Liver (tissue), 9 donors: ENCODE data around the gene OMA1. TPM values are rescaled to one million over a fixed set of nuclear protein-coding genes. Genes with fewer than 3 reads are reported as not detected.

Experiments
- DNase-seq: peaks from one replicate; pipeline ENCODE4 v3.0.0-alpha.2; 2017; ENCODE audit warnings: low spot score
- H3K27ac ChIP-seq, 2 donors: one replicate each; pipeline ENCODE4 v1.7.0; 2013; ENCODE audit warnings: inconsistent platforms in 2 of 2, low read length in 2 of 2, control low read depth in 1 of 2, low read depth in 1 of 2, mild to moderate bottlenecking in 1 of 2
- H3K27me3 ChIP-seq, 4 donors: one replicate each; pipeline versions ENCODE4 v1.6.1 to v1.7.0; 2013; ENCODE audit warnings: low read length in 3 of 4, inconsistent platforms in 1 of 4, mild to moderate bottlenecking in 1 of 4, moderate library complexity in 1 of 4; ENCODE audit not compliant: control insufficient read depth in 4 of 4, insufficient read depth in 4 of 4
- H3K36me3 ChIP-seq, 4 donors: one replicate each; pipeline versions ENCODE4 v1.6.1 to v1.7.0; 2013; ENCODE audit warnings: low read length in 3 of 4, mild to moderate bottlenecking in 3 of 4, low read depth in 1 of 4, moderate library complexity in 1 of 4; ENCODE audit not compliant: control insufficient read depth in 4 of 4, insufficient read depth in 3 of 4
- H3K4me1 ChIP-seq, 4 donors: one replicate each; pipeline versions ENCODE4 v1.6.1 to v1.7.0; 2013; ENCODE audit warnings: low read length in 3 of 4, mild to moderate bottlenecking in 3 of 4, moderate library complexity in 1 of 4; ENCODE audit not compliant: control insufficient read depth in 4 of 4, insufficient read depth in 4 of 4
- H3K4me3 ChIP-seq, 3 donors: one replicate each; pipeline versions ENCODE4 v1.6.1 to v1.7.0; 2013; ENCODE audit warnings: low read length in 3 of 3, control low read depth in 1 of 3, low read depth in 1 of 3, mild to moderate bottlenecking in 1 of 3
- H3K9ac ChIP-seq, 2 donors: one replicate each; pipeline ENCODE4 v1.7.0; 2013; ENCODE audit warnings: low read length in 2 of 2, mild to moderate bottlenecking in 2 of 2, moderate library complexity in 2 of 2, control low read depth in 1 of 2, low read depth in 1 of 2
- H3K9me3 ChIP-seq, 4 donors: one replicate each; pipeline versions ENCODE4 v1.6.1 to v1.7.0; 2013; ENCODE audit warnings: low read length in 3 of 4; ENCODE audit not compliant: control insufficient read depth in 4 of 4
- ATF3 ChIP-seq: IDR thresholded peaks from 2 replicates; pipeline ENCODE4 v1.6.1; 2016; ENCODE audit warnings: antibody characterized with exemption
- CTCF ChIP-seq: fragments of 150-350 bp; IDR thresholded peaks from 2 replicates; pipeline ENCODE4 v1.5.1; 2017; ENCODE audit warnings: improper control_type of control experiment, low read depth, low read length; ENCODE audit not compliant: missing input control
- EGR1 ChIP-seq, 2 donors: IDR thresholded peaks; 2 replicates each; pipeline ENCODE4 v1.6.1; 2016 to 2018; ENCODE audit warnings: antibody characterized with exemption in 2 of 2, low read depth in 2 of 2
- FOXA1 ChIP-seq: IDR thresholded peaks from 2 replicates; pipeline ENCODE4 v1.6.1; 2016; ENCODE audit warnings: antibody characterized with exemption
- FOXA2 ChIP-seq: IDR thresholded peaks from 2 replicates; pipeline ENCODE4 v1.6.1; 2016; ENCODE audit warnings: antibody characterized with exemption
- GABPA ChIP-seq, 2 donors: IDR thresholded peaks in 1 of 2; conservative IDR thresholded peaks in 1 of 2; 2 replicates each; pipeline ENCODE4 v1.6.1; 2016; ENCODE audit warnings: antibody characterized with exemption in 2 of 2, mild to moderate bottlenecking in 1 of 2, moderate library complexity in 1 of 2
- HNF4A ChIP-seq, 2 donors: conservative IDR thresholded peaks; 2 replicates each; pipeline ENCODE4 v1.6.1; 2016; ENCODE audit warnings: antibody characterized with exemption in 2 of 2, mild to moderate bottlenecking in 2 of 2
- HNF4G ChIP-seq: IDR thresholded peaks from 2 replicates; pipeline ENCODE4 v1.6.1; 2016; ENCODE audit warnings: antibody characterized with exemption
- JUND ChIP-seq, 2 donors: IDR thresholded peaks; 2 replicates each; pipeline ENCODE4 v1.6.1; 2016; ENCODE audit warnings: antibody characterized with exemption in 2 of 2
- MAX ChIP-seq: IDR thresholded peaks from 2 replicates; pipeline ENCODE4 v1.6.1; 2016; ENCODE audit warnings: antibody characterized with exemption
- NR2F2 ChIP-seq: IDR thresholded peaks from 2 replicates; pipeline ENCODE4 v1.6.1; 2016; ENCODE audit warnings: antibody characterized with exemption
- RAD21 ChIP-seq, 2 donors: IDR thresholded peaks; 2 replicates each; pipeline ENCODE4 v1.6.1; 2016; ENCODE audit warnings: antibody characterized with exemption in 2 of 2, mild to moderate bottlenecking in 2 of 2
- REST ChIP-seq: IDR thresholded peaks from 2 replicates; pipeline ENCODE4 v1.6.1; 2016; ENCODE audit warnings: antibody characterized with exemption, mild to moderate bottlenecking
- RXRA ChIP-seq, 2 donors: IDR thresholded peaks; 2 replicates each; pipeline ENCODE4 v1.6.1; 2017 to 2018; ENCODE audit warnings: antibody characterized with exemption in 2 of 2, mild to moderate bottlenecking in 1 of 2
- SP1 ChIP-seq: IDR thresholded peaks from 2 replicates; pipeline ENCODE4 v1.6.1; 2018; ENCODE audit warnings: antibody characterized with exemption, mild to moderate bottlenecking
- TAF1 ChIP-seq: conservative IDR thresholded peaks from 2 replicates; pipeline ENCODE4 v1.6.1; 2016; ENCODE audit warnings: antibody characterized with exemption, mild to moderate bottlenecking
- YY1 ChIP-seq: IDR thresholded peaks from 2 replicates; pipeline ENCODE4 v1.6.1; 2016; ENCODE audit warnings: antibody characterized with exemption, mild to moderate bottlenecking
- ZBTB33 ChIP-seq: IDR thresholded peaks from 2 replicates; pipeline ENCODE4 v1.6.1; 2016; ENCODE audit warnings: antibody characterized with exemption
- WGBS: extraction: QIAGEN DNeasy Blood & Tissue Kit; methylation state at CpG from one replicate; pipeline ENCODE4 v1.1.7; 2013; 5-methylcytosine and 5-hydroxymethylcytosine counted together
- polyA plus RNA-seq, 2 donors: library from polyadenylated mRNA; stranded (reverse) in 1 of 2; unstranded in 1 of 2; fragments of 200-250 nt in 1 of 2; fragments of >200 nt in 1 of 2; fragmentation: Nextera tagmentation in 1 of 2; extraction: Ambion mirVana in 1 of 2; gene quantifications; one replicate each; pipeline versions ENCODE4 v1.2.1 to v1.2.3, GENCODE V29; 2013 to 2015
- total RNA-seq, 2 donors: library from RNA; depleted of rRNA; stranded (reverse); fragments of >200 nt; gene quantifications; one replicate each; pipeline ENCODE4 v1.2.3, GENCODE V29; 2014
- donor health status: healthy.
- donor health status: healthy.
- donor health status: healthy.
- donor health status: healthy.
- donor health status: healthy.

The OMA1 gene
- total RNA-seq (10 to 100 TPM; 19.2 to 31.0 TPM), polyA plus RNA-seq (10 to 100 TPM in 1 of 2 donors, 1 to 10 TPM in 1; 9.1 to 12.9 TPM)

GRCh38 chr1:58546520-58547308, at the start of gene OMA1:
TSS of gene OMA1 (minus strand) at chr1:58546726. CDS start at chr1:58539294, 7,432 bp downstream.
- no peaks in the 10 kb centered on the region for H3K27me3 ChIP-seq
- H3K4me1 ChIP-seq = peaks cover 2 to 10% (median 6%) of the 10 kb centered on the region in 4 donors
- no peaks in the 10 kb centered on the region for H3K36me3 ChIP-seq
- H3K4me3 ChIP-seq = peak within 1 kb of the TSS; percentile 80 to 89 (median 82)
- DNase-seq = peak; percentile 97
- no peaks in the 10 kb centered on the region for H3K9me3 ChIP-seq
- TF ChIP-seq GABPA (IDR thresholded peaks at IDR 0.05 in 1 of 2, conservative IDR thresholded peaks at IDR 0.05 in 1 of 2) (peak in 1 of 2 donors; percentile 84), EGR1 (IDR thresholded peaks at IDR 0.05; ENCODE audit: low read depth in 2 of 2) (peak; percentile 40 to 53), REST (peak; percentile 66), ATF3 (no peak), MAX (peak; percentile 33), HNF4G (no peak), HNF4A (conservative IDR thresholded peaks at IDR 0.05) (peak in 1 of 2 donors; percentile 34), RAD21 (IDR thresholded peaks at IDR 0.05) (peak; percentile 99), SP1 (peak; percentile 44), FOXA2 (no peak), TAF1 (no peak), RXRA (IDR thresholded peaks at IDR 0.05) (peak in 1 of 2 donors; percentile 22), CTCF (peak; percentile 99), NR2F2 (no peak), YY1 (peak; percentile 96), JUND (IDR thresholded peaks at IDR 0.05) (no peak), FOXA1 (no peak), ZBTB33 (no peak)
- WGBS = 1% methylated on average over 46 of the region's 46 CpGs
- H3K27ac ChIP-seq = peak within 1 kb of the TSS; percentile 93 to 97
- H3K9ac ChIP-seq = peak within 1 kb of the TSS; percentile 76 to 99
